ENCODE data around the gene MNAT1. TPM values are rescaled to one million over a fixed set of nuclear protein-coding genes. Genes with fewer than 3 reads are reported as not detected.

Gene MNAT1
- total RNA-seq, 2 donors from 2014 or later, result 48.2 to 52.4 TPM

DNA sequence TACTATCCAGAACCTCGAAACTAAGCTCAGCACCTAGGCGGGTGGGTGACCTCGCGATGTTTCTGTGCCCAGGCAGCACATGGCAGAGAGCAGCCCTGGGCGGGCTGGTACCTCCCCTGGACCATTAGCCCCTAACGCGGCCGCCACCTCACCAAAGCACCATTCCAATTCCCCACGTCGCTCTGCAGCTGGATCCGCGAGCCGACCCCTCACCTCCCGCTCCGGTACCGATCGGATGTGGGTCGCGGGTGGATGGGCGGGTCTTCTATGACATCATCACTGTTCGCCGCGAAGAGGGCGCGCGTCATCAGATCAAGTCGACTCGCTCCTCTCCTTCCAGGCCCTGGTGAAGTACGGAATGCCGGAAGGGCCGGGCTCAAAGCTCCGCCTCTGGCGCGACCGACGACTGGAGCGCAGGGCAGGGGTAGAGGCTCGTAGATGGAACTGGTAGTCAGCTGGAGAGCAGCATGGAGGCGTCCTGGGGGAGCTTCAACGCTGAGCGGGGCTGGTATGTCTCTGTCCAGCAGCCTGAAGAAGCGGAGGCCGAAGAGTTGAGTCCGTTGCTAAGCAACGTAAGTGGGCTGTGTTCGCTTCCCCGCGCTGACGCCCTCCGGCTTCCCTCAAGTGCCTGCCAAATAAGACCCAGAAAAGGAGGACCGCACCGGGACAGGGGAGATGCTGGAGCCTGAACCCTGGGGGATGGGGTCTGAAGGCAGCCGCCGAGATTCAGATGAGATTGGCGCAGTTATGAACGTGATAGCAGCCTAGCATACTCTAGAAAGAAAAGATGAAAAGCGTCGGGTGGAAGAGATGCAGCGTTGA is 246.5 kb downstream of the MNAT1 start, which contains the start of the genes SLC38A6 and TRMT5:
Gene SLC38A6, plus strand, starts transcription at position 435 of the 822 bp plus-strand sequence. Its CDS starts 33 bp downstream, at position 468.
Gene TRMT5, minus strand, starts transcription at position 269 of the 822 bp plus-strand sequence. Its CDS starts 106 bp downstream, at position 163.
- ATAC-seq (peak; percentile 96 to 97), DNase-seq (ENCODE audit: low spot score) (peak; percentile 92)
- Mint-ChIP-seq H3K4me1 (ENCODE audit: low read depth in 2 of 2) (peaks cover 4 to 9% of the 10 kb centered on the region in 2 donors), H3K27me3 (no peaks in the 10 kb centered on the region), H3K27ac (no peak within 1 kb of the TSS), H3K36me3 (no peaks in the 10 kb centered on the region), H3K9me3 (no peaks in the 10 kb centered on the region), H3K4me3 (no peak within 1 kb of the TSS)

DNA sequence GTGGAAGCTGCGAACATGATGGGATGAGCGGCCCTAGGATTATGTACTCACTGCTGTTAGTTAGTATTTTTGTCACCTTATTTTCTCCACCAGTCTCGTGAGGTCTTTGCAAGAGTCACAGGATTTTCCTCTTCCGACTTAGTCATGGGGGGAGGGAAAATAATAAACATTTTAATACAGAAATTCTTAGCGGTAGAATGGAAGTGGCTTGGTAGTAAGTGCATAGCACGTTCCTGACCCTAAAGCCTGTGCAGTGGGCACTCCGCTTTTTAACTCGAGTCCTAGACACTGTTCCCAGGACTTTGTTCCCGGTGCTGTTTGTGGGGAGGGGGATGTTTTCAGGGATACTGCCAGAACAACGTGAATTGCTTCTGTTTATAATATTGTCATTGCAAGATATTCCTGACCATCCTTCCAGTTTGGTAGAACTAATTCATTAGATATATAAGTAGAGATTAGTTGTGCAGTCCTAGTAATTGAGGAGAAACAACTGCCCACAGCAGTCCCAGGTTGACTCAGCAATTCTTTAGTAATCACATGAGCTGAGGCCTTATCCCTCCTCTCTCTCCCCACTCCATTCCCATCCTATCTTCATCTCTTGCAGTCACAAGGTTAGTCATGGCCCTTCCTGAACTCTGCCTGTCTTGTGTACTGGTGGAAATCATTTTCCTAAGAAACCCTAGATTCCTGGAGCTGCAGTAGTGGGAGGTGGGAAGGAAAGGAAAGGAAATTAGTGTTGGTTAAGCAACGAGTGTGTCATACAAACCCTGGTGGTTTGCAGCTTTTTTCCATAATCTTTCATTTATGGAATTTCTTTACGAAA is 247.3 kb downstream of the MNAT1 start:
- Mint-ChIP-seq H3K27me3 (no peaks in the 10 kb centered on the region), H3K36me3 (no peaks in the 10 kb centered on the region), H3K27ac (no peak overlapping the region), H3K9me3 (no peaks in the 10 kb centered on the region), H3K4me1 (ENCODE audit: low read depth in 2 of 2) (peaks cover 4 to 9% of the 10 kb centered on the region in 2 donors), H3K4me3 (no peak overlapping the region)
- no peak for DNase-seq (ENCODE audit: low spot score)
- ATAC-seq, result no peak

DNA sequence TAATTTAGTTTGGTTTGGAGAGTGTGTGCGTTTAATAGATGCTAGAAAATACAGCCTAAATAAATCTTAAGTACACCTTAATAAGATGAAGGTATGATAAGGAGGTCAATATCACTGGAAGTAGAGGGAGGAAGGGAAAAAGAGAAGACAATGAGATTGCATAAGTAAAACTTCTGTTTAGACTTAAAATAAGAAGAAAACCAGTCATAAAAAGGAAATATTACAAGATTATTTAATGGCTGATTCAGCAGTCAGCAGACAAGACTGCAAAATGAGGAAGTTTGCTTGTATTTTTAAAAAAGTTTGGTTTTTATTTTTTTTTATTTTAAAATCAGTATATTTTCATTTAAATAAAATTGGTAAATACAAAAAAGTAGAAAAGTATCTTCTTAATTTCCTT is 249.6 kb downstream of the MNAT1 start:
- ATAC-seq, result no peak
- Mint-ChIP-seq H3K4me3 (no peak overlapping the region), H3K27ac (no peak overlapping the region), H3K36me3 (no peaks in the 10 kb centered on the region), H3K4me1 (ENCODE audit: low read depth in 2 of 2) (peaks cover 4 to 6% of the 10 kb centered on the region in 2 donors), H3K27me3 (no peaks in the 10 kb centered on the region), H3K9me3 (no peaks in the 10 kb centered on the region)
- DNase-seq (ENCODE audit: low spot score), result no peak

DNA sequence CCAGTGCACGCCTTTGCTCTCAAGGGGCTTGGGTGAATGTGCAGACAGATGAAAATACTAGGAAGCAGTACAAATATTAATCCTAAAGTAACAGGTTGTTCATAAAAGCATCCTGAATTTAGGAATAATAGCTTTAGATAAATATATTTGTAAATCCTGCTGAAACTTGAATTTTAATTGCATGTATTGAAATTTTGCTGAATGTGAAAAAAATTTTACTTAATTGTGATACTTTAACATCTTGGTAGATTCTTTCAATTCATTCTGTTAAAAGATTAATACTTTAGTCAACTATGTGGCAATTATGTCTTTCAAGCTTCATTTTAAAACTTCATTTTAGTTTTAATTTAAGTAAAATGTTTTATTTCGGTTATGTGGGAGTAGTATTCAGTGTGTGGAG is 251.9 kb downstream of the MNAT1 start:
- Mint-ChIP-seq H3K36me3 (no peaks in the 10 kb centered on the region), H3K4me1 (ENCODE audit: low read depth in 2 of 2) (peaks cover 0 to 3% of the 10 kb centered on the region in 2 donors), H3K27ac (no peak overlapping the region), H3K4me3 (no peak overlapping the region), H3K9me3 (no peaks in the 10 kb centered on the region), H3K27me3 (no peaks in the 10 kb centered on the region)
- DNase-seq (ENCODE audit: low spot score) (no peak), ATAC-seq (no peak)

DNA sequence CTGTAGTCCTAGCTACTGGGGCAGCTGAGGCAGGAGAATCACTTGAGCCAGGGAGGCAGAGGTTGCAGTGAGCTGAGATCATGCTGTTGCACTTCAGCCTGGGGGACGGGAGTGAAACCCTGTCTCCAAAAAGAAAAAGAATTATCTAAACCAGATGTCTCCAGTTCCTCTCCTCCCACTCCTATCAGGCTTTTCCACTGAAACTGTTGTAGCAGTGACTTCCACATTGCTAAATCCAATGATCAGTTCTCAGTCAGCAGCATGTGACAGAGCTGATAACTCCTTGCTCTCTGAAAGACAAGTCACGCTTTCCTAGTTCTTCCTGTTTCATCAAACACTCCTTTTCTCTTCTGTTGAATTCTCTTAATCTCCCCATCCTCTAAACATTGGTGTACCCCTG is 255.0 kb downstream of the MNAT1 start:
- no peaks in the 10 kb centered on the region for H3K4me1 Mint-ChIP-seq (ENCODE audit: low read depth in 2 of 2)
- no peak for ATAC-seq
- H3K4me3 Mint-ChIP-seq, result no peak overlapping the region
- no peak for DNase-seq (ENCODE audit: low spot score)
- no peaks in the 10 kb centered on the region for H3K36me3 Mint-ChIP-seq
- H3K27ac Mint-ChIP-seq, result no peak overlapping the region
- H3K9me3 Mint-ChIP-seq, result no peaks in the 10 kb centered on the region
- no peaks in the 10 kb centered on the region for H3K27me3 Mint-ChIP-seq

DNA sequence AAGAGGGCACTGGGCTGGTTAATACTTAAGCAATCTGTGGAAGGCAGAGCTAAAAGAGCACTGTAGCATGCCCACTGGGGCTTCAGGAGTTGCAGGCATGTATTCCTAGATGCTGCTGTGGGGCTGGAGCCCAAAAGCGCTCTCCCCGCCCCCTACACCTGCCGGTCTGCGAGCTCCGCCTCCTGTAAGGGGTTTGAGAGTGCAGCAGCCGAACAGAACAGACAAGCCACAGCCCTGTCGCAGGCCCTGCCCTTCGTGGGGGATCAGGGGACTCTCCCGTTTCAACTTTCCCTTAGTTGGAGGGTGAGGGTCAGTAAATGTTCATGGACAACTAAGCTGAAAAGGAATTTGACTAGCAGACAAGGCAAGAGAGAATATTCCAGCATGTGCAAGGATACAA is 264.1 kb downstream of the MNAT1 start:
- H3K9me3 Mint-ChIP-seq, result no peaks in the 10 kb centered on the region
- no peak overlapping the region for H3K4me3 Mint-ChIP-seq
- peaks cover 0 to 2% of the 10 kb centered on the region in 2 donors for H3K4me1 Mint-ChIP-seq (ENCODE audit: low read depth in 2 of 2)
- DNase-seq (ENCODE audit: low spot score), result no peak
- H3K27ac Mint-ChIP-seq, result no peak overlapping the region
- no peak for ATAC-seq
- H3K36me3 Mint-ChIP-seq, result no peaks in the 10 kb centered on the region
- no peaks in the 10 kb centered on the region for H3K27me3 Mint-ChIP-seq

DNA sequence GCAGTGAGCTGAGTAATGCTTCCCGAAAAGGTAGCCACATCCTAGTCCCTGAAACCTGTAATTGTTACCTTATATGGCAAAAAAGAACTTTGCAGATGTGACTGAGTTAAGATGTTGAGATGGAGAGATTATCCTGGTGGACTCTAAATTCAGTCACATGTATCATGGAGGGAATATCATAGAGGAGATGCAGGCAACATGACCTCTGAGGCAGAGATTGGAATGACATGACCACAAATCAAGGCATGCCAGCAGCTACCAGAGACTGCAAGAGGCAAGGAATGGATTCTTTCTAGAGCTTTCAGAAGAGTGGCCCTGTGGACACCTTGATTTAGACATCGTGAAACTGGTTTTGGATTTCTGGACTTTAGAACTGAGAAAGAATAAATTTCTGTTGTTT is 265.0 kb downstream of the MNAT1 start:
- Mint-ChIP-seq H3K36me3 (no peaks in the 10 kb centered on the region), H3K27ac (no peak overlapping the region), H3K27me3 (no peaks in the 10 kb centered on the region), H3K9me3 (no peaks in the 10 kb centered on the region), H3K4me3 (no peak overlapping the region), H3K4me1 (ENCODE audit: low read depth in 2 of 2) (peaks cover 0 to 2% of the 10 kb centered on the region in 2 donors)
- no peak for DNase-seq (ENCODE audit: low spot score)
- ATAC-seq, result no peak

DNA sequence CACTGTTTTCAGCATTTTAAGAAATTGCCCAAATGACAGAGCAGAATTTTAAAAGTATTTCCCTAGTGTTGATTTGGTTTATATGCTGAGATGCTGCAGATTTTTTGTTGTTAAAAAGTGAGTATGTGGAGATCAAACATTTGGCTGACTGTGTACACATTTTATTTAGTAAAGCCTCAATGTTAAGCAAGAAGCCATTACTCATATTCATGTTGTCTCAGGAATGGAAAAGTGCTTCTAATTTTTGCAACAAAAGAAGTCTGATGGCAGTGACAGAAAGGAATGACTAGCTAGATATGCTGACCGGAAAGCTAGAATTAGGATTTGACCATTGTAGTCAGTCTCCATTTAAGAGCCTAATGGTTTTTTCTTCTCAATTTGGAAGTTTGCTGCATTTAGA is 269.0 kb downstream of the MNAT1 start:
- no peaks in the 10 kb centered on the region for H3K4me1 Mint-ChIP-seq (ENCODE audit: low read depth in 2 of 2)
- H3K27me3 Mint-ChIP-seq, result no peaks in the 10 kb centered on the region
- no peaks in the 10 kb centered on the region for H3K9me3 Mint-ChIP-seq
- no peaks in the 10 kb centered on the region for H3K36me3 Mint-ChIP-seq
- no peak for DNase-seq (ENCODE audit: low spot score)
- H3K4me3 Mint-ChIP-seq, result no peak overlapping the region
- ATAC-seq, result no peak
- no peak overlapping the region for H3K27ac Mint-ChIP-seq

DNA sequence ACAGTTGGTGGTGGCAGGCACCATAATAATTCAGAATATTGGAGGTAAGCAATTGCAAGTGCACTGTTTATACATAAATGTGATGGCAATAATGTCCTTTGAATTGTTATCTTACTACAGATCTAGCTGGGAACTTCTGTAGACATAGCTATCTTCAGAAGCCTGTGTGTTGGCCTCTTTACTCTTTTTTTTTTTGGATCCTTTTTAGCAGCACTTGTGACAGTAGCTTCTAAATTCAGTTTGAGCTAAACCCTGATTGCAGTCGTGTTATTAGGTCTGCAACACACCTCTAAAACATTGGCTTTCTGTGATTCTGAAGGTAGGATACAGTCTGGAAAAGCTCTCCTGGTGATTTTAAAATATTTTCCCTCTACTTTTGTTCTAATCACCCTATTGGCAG is 285.0 kb downstream of the MNAT1 start:
- H3K27me3 Mint-ChIP-seq, result no peaks in the 10 kb centered on the region
- no peak overlapping the region for H3K27ac Mint-ChIP-seq
- H3K36me3 Mint-ChIP-seq, result no peaks in the 10 kb centered on the region

More for the DNA sequence above, 285.0 kb downstream of the MNAT1 start:
- H3K4me1 Mint-ChIP-seq (ENCODE audit: low read depth in 2 of 2), result no peaks in the 10 kb centered on the region
- no peak for DNase-seq (ENCODE audit: low spot score)
- H3K4me3 Mint-ChIP-seq, result no peak overlapping the region
- no peak for ATAC-seq
- H3K9me3 Mint-ChIP-seq, result no peaks in the 10 kb centered on the region

Other genes with a start within 250 kb of the MNAT1 start
- gene C14orf39, start 248.7 kb upstream of the MNAT1 start, total RNA-seq, result not detected
- not detected for gene SIX6, start 225.6 kb upstream of the MNAT1 start, total RNA-seq
- gene SIX1, start 85.3 kb upstream of the MNAT1 start, total RNA-seq, result not detected
- under 1 TPM in 1 of 2 donors, not detected in 1; 0.10 TPM for gene SIX4, start 10.4 kb upstream of the MNAT1 start, total RNA-seq
- gene TRMT5, start 246.3 kb downstream of the MNAT1 start, total RNA-seq, result 10 to 100 TPM in 1 of 2 donors, 1 to 10 TPM in 1; 6.1 to 15.0 TPM
- gene SLC38A6, start 246.5 kb downstream of the MNAT1 start, total RNA-seq, result 1 to 10 TPM; 5.1 to 9.1 TPM